CD14-positive monocyte (primary cell): ENCODE results near the gene CHML. TPM values are rescaled to one million over a fixed set of nuclear protein-coding genes. Genes with fewer than 3 reads are reported as not detected.

Experiments used
- DNase-seq, 3 donors: peaks; one replicate each; pipeline ENCODE4 v3.0.0-alpha.2; 2011 to 2022
- H2AFZ ChIP-seq: 2 replicates; pipeline ENCODE4 v1.6.0; 2012; ENCODE audit warnings: mild to moderate bottlenecking, low read depth, low read length, inconsistent platforms; ENCODE audit not compliant: insufficient read depth, poor library complexity, severe bottlenecking
- H3K27ac ChIP-seq, 2 donors: 1 replicate in 1 of 2; 2 replicates in 1 of 2; pipeline ENCODE4 v1.5.1; 2012 to 2013; ENCODE audit warnings: low read length in 2 of 2, control low read depth in 1 of 2, inconsistent platforms in 1 of 2, low read depth in 1 of 2, mild to moderate bottlenecking in 1 of 2
- H3K27me3 ChIP-seq, 2 donors: one replicate each; pipeline versions ENCODE4 v1.6.0 to v1.6.1; 2011 to 2013; ENCODE audit warnings: low read length in 2 of 2; ENCODE audit not compliant: control insufficient read depth in 2 of 2, insufficient read depth in 2 of 2
- H3K36me3 ChIP-seq, 2 donors: replicated peaks in 1 of 2; 1 replicate in 1 of 2; 2 replicates in 1 of 2; pipeline versions ENCODE4 v1.5.1 to v1.6.1; 2012 to 2013; ENCODE audit warnings: low read length in 2 of 2, control low read depth in 1 of 2, inconsistent platforms in 1 of 2, mild to moderate bottlenecking in 1 of 2; ENCODE audit not compliant: insufficient read depth in 2 of 2, control insufficient read depth in 1 of 2
- H3K4me1 ChIP-seq, 2 donors: 1 replicate in 1 of 2; 2 replicates in 1 of 2; pipeline versions ENCODE4 v1.5.1 to v1.6.1; 2012 to 2013; ENCODE audit warnings: low read length in 2 of 2, control low read depth in 1 of 2, inconsistent platforms in 1 of 2, mild to moderate bottlenecking in 1 of 2, moderate library complexity in 1 of 2; ENCODE audit not compliant: insufficient read depth in 2 of 2, control insufficient read depth in 1 of 2
- H3K4me2 ChIP-seq: replicated peaks from 2 replicates; pipeline ENCODE3; 2012; ENCODE audit warnings: low read length, moderate library complexity, mild to moderate bottlenecking; ENCODE audit not compliant: poor library complexity, severe bottlenecking; ENCODE audit errors: extremely low read depth
- H3K4me3 ChIP-seq, 3 experiments: fragments of 200-600 bp in 1 of 3; sonication (generic) in 1 of 3; replicated peaks in 1 of 3; 1 replicate in 2 of 3; 2 replicates in 1 of 3; pipeline ENCODE4 v1.5.1; 2011 to 2013; ENCODE audit warnings: low read length in 3 of 3, mild to moderate bottlenecking in 3 of 3, control low read depth in 2 of 3, low read depth in 2 of 3, inconsistent platforms in 1 of 3, moderate library complexity in 1 of 3
- H3K79me2 ChIP-seq: 2 replicates; pipeline ENCODE4 v1.6.0; 2012; ENCODE audit warnings: mild to moderate bottlenecking, control low read depth, inconsistent platforms, low read length, moderate library complexity; ENCODE audit not compliant: insufficient read depth
- H3K9ac ChIP-seq: 2 replicates; pipeline ENCODE4 v1.6.0; 2017; ENCODE audit warnings: low read length, mild to moderate bottlenecking; ENCODE audit not compliant: insufficient read depth, poor library complexity, severe bottlenecking
- H3K9me3 ChIP-seq, 2 donors: replicated peaks in 1 of 2; 1 replicate in 1 of 2; 2 replicates in 1 of 2; pipeline versions ENCODE4 v1.5.1 to v1.6.1; 2012 to 2013; ENCODE audit warnings: low read length in 2 of 2, control low read depth in 1 of 2; ENCODE audit not compliant: control insufficient read depth in 1 of 2, insufficient read depth in 1 of 2
- H4K20me1 ChIP-seq: 2 replicates; pipeline ENCODE4 v1.6.0; 2012; ENCODE audit warnings: mild to moderate bottlenecking, low read length, control low read depth, moderate library complexity; ENCODE audit not compliant: insufficient read depth
- H3K27ac Mint-ChIP-seq, 7 donors: one replicate each; pipeline ENCODE4 v1.8.0; 2020; ENCODE audit warnings: mild to moderate bottlenecking in 7 of 7, mixed read lengths in 7 of 7, moderate library complexity in 6 of 7, inconsistent platforms in 2 of 7
- H3K27me3 Mint-ChIP-seq, 3 donors: one replicate each; pipeline ENCODE4 v1.8.0; 2021 to 2022; ENCODE audit warnings: low read depth in 3 of 3, mild to moderate bottlenecking in 3 of 3, mixed read lengths in 3 of 3, moderate library complexity in 3 of 3, inconsistent platforms in 1 of 3
- H3K36me3 Mint-ChIP-seq, 2 donors: one replicate each; pipeline ENCODE4 v1.8.0; 2020; ENCODE audit warnings: mixed read lengths in 2 of 2, inconsistent platforms in 1 of 2, mild to moderate bottlenecking in 1 of 2
- H3K4me1 Mint-ChIP-seq: one replicate; pipeline ENCODE4 v1.8.0; 2020; ENCODE audit warnings: mild to moderate bottlenecking, mixed read lengths
- H3K4me3 Mint-ChIP-seq, 2 donors: one replicate each; pipeline ENCODE4 v1.8.0; 2020; ENCODE audit warnings: mild to moderate bottlenecking in 2 of 2, mixed read lengths in 2 of 2, moderate library complexity in 1 of 2
- H3K9me3 Mint-ChIP-seq, 7 donors: one replicate each; pipeline ENCODE4 v1.8.0; 2020 to 2022; ENCODE audit warnings: mixed read lengths in 7 of 7, mild to moderate bottlenecking in 6 of 7, moderate library complexity in 6 of 7, inconsistent platforms in 2 of 7
- CTCF ChIP-seq: fragments of 200-600 bp; IDR thresholded peaks from one replicate; pipeline ENCODE4 v1.8.0; 2022; ENCODE audit warnings: antibody characterized with exemption, mild to moderate bottlenecking
- WGBS: methylation state at CpG from one replicate; pipeline ENCODE4 v1.1.5; 2013; ENCODE audit warnings: missing lambda C conversion rate; ENCODE audit not compliant: insufficient coverage; 5-methylcytosine and 5-hydroxymethylcytosine counted together
- intact Hi-C, 2 donors: fragments of 100-400 bp; cut with micrococcal nuclease; formaldehyde crosslinking; loops; one replicate each; pipeline versions ENCODE4 v1.15.0 to v1.15.1; 2023
- polyA plus RNA-seq, 3 donors: library from polyadenylated mRNA; depleted of rRNA in 1 of 3; unstranded in 2 of 3; stranded (reverse) in 1 of 3; fragments of 300-500 nt in 2 of 3; fragments of >200 nt in 1 of 3; fragmentation: Illumina TruSeq in 2 of 3; gene quantifications; 1 replicate in 2 of 3; 2 replicates in 1 of 3; pipeline ENCODE4 v1.2.3, GENCODE V29; 2012 to 2021

CHML gene
- polyA plus RNA-seq, 3 donors: 3.4 to 6.6 (median 3.4) TPM

- Histone ChIP-seq H3K4me3 (no peak overlapping the region), H3K9ac (no peak overlapping the region), H4K20me1 (no peaks in the 10 kb centered on the region), H3K9me3 (no peaks in the 10 kb centered on the region), H2AFZ (no peak overlapping the region), H3K27ac (no peak overlapping the region), H3K4me1 (peaks cover 11 to 26% of the 10 kb centered on the region in 2 donors), H3K27me3 (no peaks in the 10 kb centered on the region), H3K4me2 (no peak overlapping the region), H3K36me3 (peaks cover 0 to 10% of the 10 kb centered on the region in 2 donors), H3K79me2 (peaks cover 7% of the 10 kb centered on the region)
- H3K27ac Mint-ChIP-seq: peak overlapping the region in 2 of 7 donors; percentile 7 to 69
- H3K4me1 Mint-ChIP-seq: peaks cover 25% of the 10 kb centered on the region
- peak in 1 of 3 donors; percentile 44 for DNase-seq
- H3K27me3 Mint-ChIP-seq: peaks cover 0 to 3% (median 0%) of the 10 kb centered on the region in 3 donors
- H3K4me3 Mint-ChIP-seq: no peak overlapping the region
- intact Hi-C loops: no loop called here
- no peaks in the 10 kb centered on the region for H3K9me3 Mint-ChIP-seq
- WGBS: 90% methylated on average over 1 of the region's 3 CpGs
- no peak for TF ChIP-seq CTCF
- H3K36me3 Mint-ChIP-seq: peaks cover 10 to 14% of the 10 kb centered on the region in 2 donors
These were observed 31.7 kb downstream of the CHML start for GRCh38 chr1:241608379-241609033.

DNA sequence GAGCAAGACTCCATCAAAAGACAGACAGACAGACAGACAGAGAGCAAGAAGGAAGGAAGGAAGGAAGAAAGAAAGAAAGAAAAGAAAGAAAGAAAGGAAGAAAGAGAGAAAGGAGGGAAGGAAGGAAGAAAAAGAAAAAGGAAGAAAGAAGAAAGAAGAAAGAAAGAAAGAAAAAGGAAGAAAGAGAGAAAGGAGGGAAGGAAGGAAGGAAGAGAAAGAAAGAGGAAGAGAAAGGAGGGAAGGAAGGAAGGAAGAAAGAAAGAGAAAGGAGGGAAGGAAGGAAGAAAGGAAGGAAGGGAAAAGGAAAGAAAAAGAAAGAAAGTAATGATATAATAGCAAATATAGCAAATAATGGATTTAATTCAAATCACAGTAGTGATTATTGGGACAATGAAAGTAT lies 32.7 kb downstream of the CHML start:
- Histone ChIP-seq H3K9ac (no peak overlapping the region), H3K27me3 (no peaks in the 10 kb centered on the region), H3K4me1 (peaks cover 8 to 23% of the 10 kb centered on the region in 2 donors), H3K9me3 (no peaks in the 10 kb centered on the region), H4K20me1 (no peaks in the 10 kb centered on the region), H3K27ac (no peak overlapping the region), H3K79me2 (peaks cover 9% of the 10 kb centered on the region), H3K4me3 (no peak overlapping the region), H3K4me2 (no peak overlapping the region), H2AFZ (no peak overlapping the region), H3K36me3 (peaks cover 3 to 19% of the 10 kb centered on the region in 2 donors)
- TF ChIP-seq CTCF: no peak
- Mint-ChIP-seq H3K36me3 (peaks cover 20 to 24% of the 10 kb centered on the region in 2 donors), H3K27ac (peak overlapping the region; percentile 2 to 78 (median 59)), H3K4me1 (peaks cover 25% of the 10 kb centered on the region), H3K4me3 (no peak overlapping the region), H3K9me3 (no peaks in the 10 kb centered on the region), H3K27me3 (peaks cover 0 to 2% (median 0%) of the 10 kb centered on the region in 3 donors)
- intact Hi-C loops: no loop called here
- DNase-seq: no peak
